GM12892 (cell line): ENCODE results near the gene NEK4.

Source experiments
- POLR2A ChIP-seq: IDR thresholded peaks from 2 replicates; pipeline ENCODE4 v1.6.1; 2011; ENCODE audit warnings: low read depth, low read length, control low read depth
- POLR2AphosphoS5 ChIP-seq: IDR thresholded peaks from 2 replicates; pipeline ENCODE4 v1.6.1; 2011; ENCODE audit warnings: low read depth, low read length, control low read depth
- TAF1 ChIP-seq: IDR thresholded peaks from 2 replicates; pipeline ENCODE4 v1.6.1; 2011; ENCODE audit warnings: low read depth, mild to moderate bottlenecking, control low read depth, low read length, borderline replicate concordance

DNA sequence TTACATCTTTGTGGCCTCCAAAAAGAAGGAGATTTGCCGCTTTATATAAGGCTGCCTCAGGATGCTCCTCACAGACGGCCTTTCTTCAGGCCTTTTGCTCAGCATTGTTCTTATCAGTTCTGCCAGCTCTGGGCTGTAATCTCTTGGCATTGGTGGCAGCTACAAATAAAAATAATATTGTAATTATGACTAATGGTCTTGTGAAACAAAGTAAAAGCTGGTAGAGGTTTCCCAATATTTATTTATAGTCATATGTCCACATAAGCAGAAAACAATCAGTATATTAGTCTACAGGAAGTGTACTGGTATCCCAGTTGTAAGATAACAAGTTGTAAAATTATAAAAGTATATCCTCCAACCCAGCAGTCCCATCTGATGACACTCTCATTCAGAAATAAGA lies 7.3 kb downstream of the NEK4 start:
- TF ChIP-seq POLR2AphosphoS5 = no peak
- TF ChIP-seq POLR2A = no peak
- no peak for TF ChIP-seq TAF1
